GM03348 (cell line): ENCODE data around the gene ERG.

ENCODE experiments used
- DNase-seq: peaks from one replicate; pipeline ENCODE4 v3.0.0; 2012; ENCODE audit warnings: low spot score

ERG gene

DNA sequence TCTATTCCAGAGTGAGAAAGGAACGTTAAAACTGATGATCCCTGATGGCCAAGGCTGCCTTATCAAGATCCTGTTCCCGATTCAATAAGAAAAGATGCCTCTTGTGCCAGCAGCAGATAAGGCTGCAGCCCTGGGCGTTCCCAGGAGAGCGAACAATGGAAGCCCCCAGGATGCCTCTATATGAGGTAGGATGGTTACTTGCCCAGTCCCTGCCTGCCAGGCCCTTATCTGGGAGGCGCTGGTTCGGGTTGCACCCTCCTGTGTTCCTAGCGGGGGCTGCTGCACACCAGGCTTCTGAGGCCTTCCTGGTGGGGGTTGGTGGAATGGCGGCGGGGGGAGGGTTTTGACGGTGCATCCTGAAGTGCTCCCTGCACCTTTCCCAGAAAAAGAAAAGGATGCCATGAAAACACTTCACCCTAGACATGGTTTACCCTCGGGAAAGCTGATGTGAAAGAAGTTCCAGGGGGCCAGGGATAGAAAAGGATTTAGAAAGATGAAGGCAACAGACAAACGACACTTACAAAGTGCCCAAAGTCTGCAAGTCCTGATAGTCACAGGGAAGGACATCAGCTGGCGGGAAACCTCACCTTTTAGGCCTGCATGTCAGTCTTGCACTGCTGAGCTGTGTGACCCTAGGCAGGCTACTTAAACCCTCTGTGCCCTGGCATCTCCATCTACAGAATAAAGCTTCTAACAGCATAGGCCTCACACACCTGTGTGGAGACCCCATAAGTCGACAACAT lies 141.2 kb downstream of the ERG start:
- DNase-seq: no peak

DNA sequence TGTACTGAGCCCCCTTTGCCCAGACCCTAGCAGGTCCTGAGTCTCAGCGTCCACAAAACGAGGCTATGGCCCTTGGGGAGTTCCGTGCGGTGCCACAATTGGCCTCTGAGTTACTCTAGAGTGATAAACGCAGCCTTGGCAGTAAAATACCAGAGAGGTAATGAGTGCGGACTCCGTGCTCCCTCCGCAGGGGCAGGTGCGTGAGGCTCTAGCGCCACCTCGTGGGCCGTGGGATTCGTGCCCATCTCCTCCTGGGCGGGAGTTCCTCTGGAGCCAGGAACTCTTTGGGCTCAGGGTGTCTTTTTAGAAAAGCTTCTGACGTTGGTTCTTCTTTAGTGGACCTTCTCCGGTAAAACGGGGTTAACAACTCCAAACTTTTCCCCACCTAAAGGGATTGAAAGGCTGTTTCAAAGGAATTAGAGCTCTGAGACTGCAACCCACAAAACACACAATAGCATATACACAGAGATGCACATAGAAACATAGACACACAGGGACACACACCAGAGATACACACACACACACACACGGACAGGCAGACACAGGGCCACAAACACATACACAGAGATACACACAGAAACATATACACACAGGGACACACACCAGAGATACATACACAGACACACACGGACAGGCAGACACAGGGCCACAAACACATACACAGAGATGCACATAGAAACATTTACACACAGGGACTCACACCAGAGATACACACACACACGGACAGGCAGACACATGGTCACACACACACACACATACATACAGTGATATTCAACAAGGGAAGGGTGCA lies 142.1 kb downstream of the ERG start:
- DNase-seq: peak; percentile 93

- DNase-seq: no peak
Observed at GRCh38 chr21:38355353-38355752, 142.9 kb downstream of the ERG start.

DNA sequence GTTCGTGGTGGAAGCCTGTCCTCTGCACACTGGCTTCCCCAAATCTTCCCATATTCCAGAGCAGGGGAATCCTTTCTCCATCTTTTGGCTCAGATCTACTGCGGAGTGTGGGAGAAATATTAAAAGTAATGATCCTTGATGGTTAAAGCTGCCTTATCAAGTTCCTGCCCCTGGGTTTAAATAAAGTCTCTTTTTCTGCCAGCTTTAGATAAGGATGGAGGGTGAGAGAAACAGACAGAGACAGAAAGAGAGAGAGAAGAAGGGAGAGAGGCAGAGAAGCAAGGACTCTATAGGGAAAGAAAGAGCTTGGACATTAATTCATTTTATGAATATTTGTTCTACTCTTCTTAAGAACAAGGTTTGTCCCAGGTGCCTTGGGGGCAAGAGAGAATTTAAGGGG lies 143.5 kb downstream of the ERG start:
- DNase-seq: no peak

DNA sequence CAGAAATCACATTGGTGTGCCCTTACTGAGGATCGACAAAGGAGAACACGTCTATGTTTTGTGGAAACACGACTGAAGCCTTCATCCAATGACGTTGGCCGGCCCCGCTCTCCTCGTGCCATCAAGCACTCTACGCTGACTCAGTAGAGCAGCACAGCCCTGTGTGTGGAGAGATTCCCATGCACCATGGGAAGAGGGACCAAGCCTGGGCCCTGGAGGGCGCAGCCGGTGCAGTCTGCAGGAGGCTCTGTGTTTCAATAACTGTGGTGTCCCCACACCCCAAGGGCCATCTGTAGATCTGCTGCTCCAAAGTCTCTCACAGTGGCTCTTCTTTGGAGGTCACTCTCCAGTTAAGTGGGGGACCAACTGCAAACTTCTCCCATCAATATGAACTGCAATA lies 144.0 kb downstream of the ERG start:
- no peak for DNase-seq

DNA sequence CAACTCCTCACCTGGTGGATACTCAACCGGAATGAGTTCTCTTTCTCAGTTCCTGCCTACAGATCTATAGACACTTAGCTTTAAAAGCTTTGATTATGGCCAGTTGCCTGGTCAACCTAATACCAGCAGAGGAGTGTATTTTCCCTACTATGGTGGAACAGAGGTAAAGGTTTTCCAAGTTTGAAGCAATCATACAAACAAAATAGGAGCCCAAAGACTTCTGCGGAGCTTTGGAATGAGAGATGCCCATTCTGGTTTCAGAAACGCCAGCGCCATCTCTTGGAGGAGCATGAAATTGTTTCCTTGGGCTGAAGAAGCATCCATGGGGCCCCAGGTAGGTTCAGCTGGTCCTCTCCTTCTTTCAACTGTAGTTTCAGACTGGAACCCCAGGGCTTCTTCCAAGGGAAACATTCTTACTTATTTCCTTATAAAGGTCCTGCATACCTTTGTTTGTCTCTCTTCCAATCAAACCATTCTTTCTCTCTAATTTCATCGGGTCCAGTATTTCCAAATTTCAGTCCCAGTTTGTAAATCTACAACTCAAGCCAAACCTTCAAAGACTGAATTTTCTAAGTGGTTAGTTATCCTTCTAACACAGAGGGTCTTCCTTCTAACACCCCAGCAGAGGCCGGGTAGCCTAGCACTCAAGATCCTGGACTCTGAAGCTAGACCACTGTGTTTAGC lies 145.6 kb downstream of the ERG start:
- DNase-seq: peak; percentile 83

- peak; percentile 83 for DNase-seq
Observed at GRCh38 chr21:38351961-38352521, 146.2 kb downstream of the ERG start.

- DNase-seq: no peak
Observed at GRCh38 chr21:38351176-38351959, 146.9 kb downstream of the ERG start.

DNA sequence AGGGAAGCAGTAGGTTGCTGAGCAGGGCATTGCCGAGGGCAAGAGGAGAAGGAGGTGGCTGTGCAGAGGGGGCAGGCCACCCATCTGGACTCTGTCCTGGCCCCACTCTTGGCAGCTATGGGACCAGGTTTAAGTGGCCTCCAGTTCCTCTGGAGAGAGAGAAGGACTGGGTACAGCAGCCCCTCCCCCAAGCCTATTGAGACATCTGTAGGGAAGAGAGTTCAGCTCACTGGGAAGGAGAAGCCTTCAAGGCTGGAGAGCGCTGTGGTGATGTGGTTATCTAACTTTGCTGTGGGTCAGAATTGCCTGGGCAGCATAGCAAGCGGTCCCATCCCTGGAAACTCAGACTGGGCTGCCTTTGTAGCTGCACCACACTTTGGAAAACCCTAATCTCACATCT lies 147.6 kb downstream of the ERG start:
- DNase-seq: no peak

DNA sequence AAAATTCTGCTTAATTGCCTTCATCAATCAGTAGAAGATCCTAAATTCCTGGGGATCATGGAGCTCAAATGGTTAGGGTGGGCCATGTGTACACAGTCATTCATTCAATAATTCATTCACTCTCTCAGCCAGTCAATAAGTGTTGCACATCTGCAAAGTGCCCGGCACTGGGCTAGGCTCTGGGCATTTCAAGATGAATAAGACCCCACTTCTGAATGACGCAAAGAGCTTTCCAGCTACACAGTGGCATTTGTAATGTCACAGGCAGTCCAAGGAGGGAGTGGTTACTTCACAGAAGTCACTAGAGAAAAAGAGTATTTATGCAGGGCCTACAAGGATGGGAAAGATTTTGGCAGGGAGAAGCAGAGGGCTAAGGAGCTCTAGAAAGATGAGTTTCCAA lies 148.3 kb downstream of the ERG start:
- DNase-seq: no peak

- no peak for DNase-seq
Observed at GRCh38 chr21:38349111-38349746, 149.0 kb downstream of the ERG start.

DNA sequence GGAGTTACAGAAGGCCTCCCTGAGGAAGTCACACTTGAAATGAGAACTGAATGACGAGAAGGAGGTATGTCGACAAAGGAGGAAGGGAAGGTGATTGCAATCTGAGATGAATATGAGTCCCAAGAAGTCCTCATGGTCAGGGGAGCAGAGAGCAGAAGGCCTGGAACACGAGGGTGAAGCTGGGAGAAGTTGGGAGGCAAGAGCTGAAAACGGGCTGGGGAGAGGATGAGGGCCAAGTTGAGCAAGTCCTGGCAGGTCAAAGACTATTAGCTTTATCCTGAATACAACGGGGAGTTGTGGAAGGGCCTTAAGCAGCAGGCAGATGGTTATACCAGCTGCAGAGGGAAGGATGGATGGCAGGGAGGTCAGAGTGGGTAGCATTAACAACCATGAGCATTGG lies 152.0 kb downstream of the ERG start:
- DNase-seq: no peak

- no peak for DNase-seq
Observed at GRCh38 chr21:38343691-38344090, 154.6 kb downstream of the ERG start.

- DNase-seq: no peak
Observed at GRCh38 chr21:38342739-38343138, 155.5 kb downstream of the ERG start.

GRCh38 chr21:38341546-38342012 lies 156.7 kb downstream of the ERG start:
- no peak for DNase-seq

DNA sequence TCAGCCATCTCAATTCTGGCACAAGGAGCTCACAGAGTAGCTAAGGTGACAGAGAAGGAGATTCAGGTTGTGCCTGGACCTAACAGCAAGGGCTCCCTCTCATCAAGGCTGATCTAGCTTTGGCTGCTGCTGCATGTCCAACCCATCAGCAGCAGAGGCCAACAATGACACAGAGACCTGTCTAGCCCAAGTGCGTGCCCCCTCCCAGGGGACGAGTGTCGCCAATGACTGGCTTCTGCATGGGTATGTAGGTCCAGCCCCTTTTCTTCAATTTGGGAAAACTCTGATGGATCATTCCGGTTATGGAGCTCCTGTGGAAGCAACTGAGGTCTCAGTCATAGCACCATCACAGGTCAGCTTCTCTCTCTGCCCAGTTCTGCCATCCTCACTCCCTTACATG lies 158.1 kb downstream of the ERG start:
- DNase-seq: no peak

GRCh38 chr21:38337793-38338192 lies 160.5 kb downstream of the ERG start:
- DNase-seq: no peak

- no peak for DNase-seq
Observed at GRCh38 chr21:38334866-38335265, 163.4 kb downstream of the ERG start.

DNA sequence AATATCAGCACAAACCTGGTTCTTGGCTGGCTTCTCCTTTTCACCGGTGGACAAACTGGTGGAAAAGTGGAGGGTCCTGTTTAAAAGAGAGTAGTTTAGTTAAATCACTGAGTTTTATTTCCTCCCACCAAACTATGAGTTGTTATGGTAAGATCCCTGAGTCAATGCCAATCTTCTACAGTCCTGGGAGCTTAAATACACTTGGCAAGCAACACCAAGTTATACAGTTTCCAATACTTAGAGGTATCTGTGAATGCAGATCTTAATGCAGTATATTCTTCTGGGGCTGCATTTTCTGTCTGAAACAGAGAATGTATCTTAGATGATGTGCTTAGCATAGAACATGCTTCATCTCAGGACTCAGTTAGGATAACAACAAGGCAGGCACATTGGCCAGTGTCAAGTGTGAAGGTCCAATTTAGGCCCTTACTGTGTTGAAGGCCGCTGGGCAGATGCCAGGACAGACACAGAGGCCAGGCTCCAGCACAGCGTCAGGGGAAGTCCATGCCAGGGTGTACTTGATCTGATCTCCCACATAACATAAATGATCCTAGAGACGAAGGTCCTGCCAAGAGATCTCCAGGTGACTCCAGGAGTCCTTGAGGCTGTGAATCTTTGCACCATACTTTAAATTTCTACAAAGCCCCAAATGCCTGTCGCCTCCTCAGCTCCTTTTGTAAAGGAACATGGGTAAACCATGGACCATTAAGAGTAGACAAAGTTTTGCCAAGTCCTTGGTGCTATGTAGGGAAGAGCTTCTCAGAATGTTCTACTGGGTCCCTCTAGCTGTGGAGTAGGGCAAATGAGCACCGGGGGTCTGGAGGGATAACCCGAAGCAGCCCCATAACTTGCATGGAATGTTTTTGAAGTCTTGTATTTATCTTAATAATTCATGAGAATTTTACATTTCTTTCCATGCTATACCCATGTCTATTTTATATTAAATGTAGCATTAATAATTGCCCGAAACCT lies 164.7 kb downstream of the ERG start:
- no peak for DNase-seq

- no peak for DNase-seq
Observed at GRCh38 chr21:38330666-38331065, 167.6 kb downstream of the ERG start.
